Activated CD8-positive, alpha-beta T cell treated with anti-CD3 and anti-CD28 coated beads, Interleukin-2, amount 10 ng/mL, durations not matched to agents 7 days and 5 days (primary cell): Measurements from ENCODE around the gene PIP5KL1. TPM values are rescaled to one million over a fixed set of nuclear protein-coding genes. Genes with fewer than 3 reads are reported as not detected.
A peak's percentile ranks its signal among the peaks of the same experiment; 100 is the strongest.

Experiments used
- ATAC-seq: fragments of 150-1000 bp; cut with Tn5 transposase; one replicate; pipeline ENCODE4 v1.10.0; 2021; ENCODE audit warnings: moderate library complexity
- CTCF ChIA-PET: fragments of 350-600 bp; sonication (Branson Sonifier 250); formaldehyde crosslinking; loops from one replicate; lab custom pipeline; 2021; ENCODE audit warnings: antibody characterized with exemption; lab: Charles Lee
- POLR2A ChIA-PET: fragments of 350-600 bp; sonication (Branson Sonifier 250); formaldehyde crosslinking; loops from one replicate; lab custom pipeline; 2021; ENCODE audit warnings: antibody characterized with exemption; lab: Charles Lee
- DNase-seq: peaks from one replicate; pipeline ENCODE4 v3.0.0-alpha.2; 2020
- H3K27ac Mint-ChIP-seq: one replicate; pipeline ENCODE4 v1.8.0; 2021; ENCODE audit warnings: mild to moderate bottlenecking, mixed read lengths
- H3K27me3 Mint-ChIP-seq: one replicate; pipeline ENCODE4 v1.8.0; 2021; ENCODE audit warnings: low read depth, mixed read lengths
- H3K36me3 Mint-ChIP-seq: one replicate; pipeline ENCODE4 v1.8.0; 2021; ENCODE audit warnings: low read depth, mixed read lengths
- H3K4me1 Mint-ChIP-seq: one replicate; pipeline ENCODE4 v1.8.0; 2021; ENCODE audit warnings: low read depth, mixed read lengths
- H3K4me3 Mint-ChIP-seq: one replicate; pipeline ENCODE4 v1.8.0; 2021; ENCODE audit warnings: mild to moderate bottlenecking, mixed read lengths
- H3K9me3 Mint-ChIP-seq: one replicate; pipeline ENCODE4 v1.8.0; 2022; ENCODE audit warnings: mixed read lengths; ENCODE audit not compliant: insufficient read depth
- total RNA-seq, 2 experiments: library from RNA; stranded (reverse); gene quantifications; one replicate each; pipeline ENCODE4 v1.2.3, GENCODE V29; 2021

The PIP5KL1 gene
- total RNA-seq, 2 experiments from 2014 or later = 2.6 to 2.7 TPM

DNA sequence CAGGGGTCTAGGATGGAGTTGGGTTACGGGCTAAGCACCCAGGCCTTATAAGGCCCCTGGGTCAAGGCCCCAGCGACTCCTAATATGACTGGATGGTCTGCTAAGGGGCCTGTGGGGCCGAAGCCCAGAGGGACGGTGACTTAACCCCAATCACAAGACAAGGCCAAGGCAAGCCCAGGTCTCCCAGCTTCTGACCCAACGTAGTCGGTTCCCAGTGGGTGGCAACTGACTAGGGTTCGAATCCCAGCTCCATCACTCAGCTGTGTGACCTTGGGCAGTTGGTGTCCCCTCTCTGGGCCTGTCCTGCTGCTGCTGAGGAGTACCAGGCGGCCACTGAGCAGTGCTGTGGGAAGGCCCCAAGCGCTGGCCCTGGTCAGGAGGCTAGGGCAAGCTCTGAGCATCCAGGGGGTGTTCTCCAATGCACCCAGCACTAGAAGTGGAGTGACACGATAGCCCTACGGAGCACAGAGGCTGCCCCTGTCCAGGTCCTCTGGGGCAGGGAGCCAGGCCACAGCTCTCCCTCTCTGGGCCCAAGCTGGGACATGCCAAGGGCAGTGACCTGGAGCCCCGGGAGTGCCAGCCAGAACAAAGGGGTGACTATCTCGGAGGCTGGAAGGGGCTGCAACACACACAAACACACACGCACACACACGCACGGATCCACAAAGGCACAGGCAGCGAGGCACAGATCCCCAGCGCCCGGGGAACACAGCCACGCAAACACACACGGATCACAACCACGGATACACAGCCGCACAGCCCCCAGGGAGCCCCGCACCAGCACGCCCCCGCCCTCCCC lies 53.6 kb downstream of the PIP5KL1 start:
- POLR2A ChIA-PET = no interaction called here
- H3K36me3 Mint-ChIP-seq = peaks cover 3% of the 10 kb centered on the region
- H3K9me3 Mint-ChIP-seq = no peaks in the 10 kb centered on the region
- H3K4me1 Mint-ChIP-seq = peaks cover 2% of the 10 kb centered on the region
- CTCF ChIA-PET = no interaction called here
- ATAC-seq = peak; percentile 37
- H3K4me3 Mint-ChIP-seq = no peak overlapping the region
- peaks cover 3% of the 10 kb centered on the region for H3K27me3 Mint-ChIP-seq
- DNase-seq = no peak
- no peak overlapping the region for H3K27ac Mint-ChIP-seq

DNA sequence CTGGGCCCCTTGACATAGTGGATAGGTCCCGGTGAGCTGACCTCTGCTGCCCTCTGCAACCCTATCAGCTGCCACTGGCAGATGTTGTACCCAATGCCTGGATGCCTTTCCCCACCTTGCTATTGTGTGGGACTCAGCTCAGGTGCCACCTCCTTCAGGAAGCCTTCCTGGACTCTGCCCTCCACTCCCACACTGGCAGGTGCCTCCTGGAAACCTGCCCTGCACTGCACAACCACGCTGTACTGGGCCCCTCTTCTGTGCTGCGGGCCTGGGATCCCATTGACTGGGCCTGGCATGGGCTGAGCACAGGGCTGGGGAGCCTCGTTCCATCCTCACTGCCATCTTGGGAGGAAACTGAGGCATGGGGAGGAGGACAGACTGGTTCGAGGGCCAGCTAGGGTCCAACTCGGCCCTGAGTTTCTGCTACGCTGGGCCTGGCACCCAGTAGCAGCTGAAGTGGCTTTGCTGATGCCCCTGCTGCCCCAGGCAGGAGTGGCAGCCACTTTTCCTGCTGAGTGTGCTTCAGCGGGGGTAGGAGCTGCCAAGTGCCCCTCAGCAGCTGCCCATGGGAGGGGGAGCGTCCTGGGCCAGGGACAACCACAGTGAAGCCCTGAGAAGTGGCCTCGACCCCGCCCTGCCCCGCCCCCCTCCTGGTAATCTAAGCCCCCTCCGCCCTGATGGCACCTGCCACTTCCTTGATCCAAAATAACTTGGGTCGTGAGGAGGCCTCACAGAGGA lies 54.4 kb downstream of the PIP5KL1 start:
- Mint-ChIP-seq H3K4me1 (peaks cover 2% of the 10 kb centered on the region), H3K27me3 (peaks cover 3% of the 10 kb centered on the region), H3K36me3 (peaks cover 3% of the 10 kb centered on the region), H3K27ac (peak overlapping the region; percentile 39), H3K9me3 (no peaks in the 10 kb centered on the region), H3K4me3 (no peak overlapping the region)
- ChIA-PET CTCF (no interaction called here), POLR2A (no interaction called here)
- no peak for DNase-seq
- ATAC-seq = no peak

DNA sequence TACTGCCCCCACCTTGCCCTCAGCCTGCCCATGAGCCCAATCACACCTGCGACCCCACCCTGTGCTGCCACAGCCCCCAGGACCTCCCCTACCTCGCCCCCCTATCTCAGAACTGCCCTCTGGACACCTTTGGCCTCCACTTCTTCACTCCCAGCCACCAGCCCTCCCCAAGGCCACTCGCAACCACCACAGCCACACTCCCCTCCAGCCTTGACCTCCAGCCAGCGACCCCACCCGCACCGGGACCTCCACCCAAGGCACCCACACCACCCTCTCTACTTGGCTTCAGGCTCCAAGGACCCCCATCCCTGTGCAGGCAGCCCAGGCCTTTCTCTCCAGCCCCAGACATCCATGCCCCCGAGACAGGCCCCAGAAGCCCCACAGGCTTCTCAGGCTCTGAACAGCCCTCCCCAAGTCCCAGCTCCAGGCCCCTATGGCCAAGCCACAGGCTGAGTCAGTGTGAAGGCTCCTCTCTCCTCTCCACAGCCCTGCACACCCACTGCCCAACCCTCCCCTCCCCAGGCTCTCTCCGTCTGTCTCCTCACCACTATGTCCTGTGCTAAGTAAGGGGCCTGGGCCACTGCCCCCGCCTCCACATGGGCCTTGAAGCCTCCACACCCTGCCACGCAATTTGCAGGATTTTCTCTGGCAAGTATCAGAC lies 55.1 kb downstream of the PIP5KL1 start:
- peaks cover 2% of the 10 kb centered on the region for H3K4me1 Mint-ChIP-seq
- peaks cover 3% of the 10 kb centered on the region for H3K36me3 Mint-ChIP-seq
- DNase-seq (no peak), ATAC-seq (no peak)
- POLR2A ChIA-PET = no interaction called here
- no peak overlapping the region for H3K4me3 Mint-ChIP-seq
- CTCF ChIA-PET = no interaction called here
- peak overlapping the region; percentile 20 for H3K27ac Mint-ChIP-seq
- H3K9me3 Mint-ChIP-seq = no peaks in the 10 kb centered on the region
- peaks cover 3% of the 10 kb centered on the region for H3K27me3 Mint-ChIP-seq

DNA sequence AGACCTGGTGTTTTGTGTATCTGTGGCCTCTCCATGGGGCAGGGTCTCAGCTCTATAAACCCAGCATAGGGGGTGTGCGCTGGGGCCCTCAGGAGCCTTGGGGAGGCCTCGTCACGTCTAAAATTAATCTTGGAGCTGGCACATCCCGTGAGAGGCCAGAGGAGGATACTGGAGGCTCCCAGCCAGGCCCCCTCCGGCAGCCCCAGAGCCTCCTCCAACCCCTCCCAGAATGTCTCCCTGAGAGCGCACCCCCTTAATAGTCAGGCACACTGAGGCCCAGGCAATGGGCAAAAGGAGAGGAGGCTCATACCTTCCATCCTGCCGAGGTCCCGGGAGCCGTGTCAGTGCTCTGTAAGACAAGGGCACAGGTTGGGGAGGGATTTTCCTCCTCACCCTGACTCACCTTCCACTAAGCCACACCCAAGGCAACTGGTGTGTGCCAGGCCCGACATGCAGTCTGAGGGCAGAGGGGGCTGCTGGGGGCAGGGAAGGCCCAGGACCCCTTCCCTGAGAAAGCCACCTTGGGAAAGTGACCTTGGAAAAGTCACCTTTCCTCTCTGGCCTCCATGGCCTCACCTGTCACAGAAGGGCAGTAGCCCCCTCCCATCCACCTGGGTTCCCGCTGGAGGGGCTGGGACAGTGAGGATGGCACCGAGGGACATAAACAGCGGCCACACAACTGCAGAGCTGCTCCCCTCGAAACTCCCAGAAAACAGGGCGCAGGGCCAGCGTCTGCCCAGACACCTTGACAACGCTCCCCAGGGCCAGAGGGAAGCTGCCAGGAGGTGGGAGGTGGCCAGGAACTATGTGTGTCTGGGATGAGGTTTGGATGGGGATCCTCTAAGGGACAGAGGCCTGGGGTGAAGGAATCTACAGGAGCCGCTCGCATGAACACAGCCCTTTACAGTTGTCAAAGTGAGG lies 56.0 kb downstream of the PIP5KL1 start:
- H3K9me3 Mint-ChIP-seq = no peaks in the 10 kb centered on the region
- ChIA-PET CTCF (interaction anchor here (0.8 kb wide), 1 partner anchor 46 kb away, joined by 3 read pairs; no protein-coding TSS in a partner anchor), POLR2A (no interaction called here)
- H3K4me1 Mint-ChIP-seq = peaks cover 6% of the 10 kb centered on the region
- peaks cover 3% of the 10 kb centered on the region for H3K36me3 Mint-ChIP-seq
- no peak for DNase-seq
- H3K27me3 Mint-ChIP-seq = peaks cover 3% of the 10 kb centered on the region
- no peak for ATAC-seq
- no peak overlapping the region for H3K27ac Mint-ChIP-seq
- no peak overlapping the region for H3K4me3 Mint-ChIP-seq

DNA sequence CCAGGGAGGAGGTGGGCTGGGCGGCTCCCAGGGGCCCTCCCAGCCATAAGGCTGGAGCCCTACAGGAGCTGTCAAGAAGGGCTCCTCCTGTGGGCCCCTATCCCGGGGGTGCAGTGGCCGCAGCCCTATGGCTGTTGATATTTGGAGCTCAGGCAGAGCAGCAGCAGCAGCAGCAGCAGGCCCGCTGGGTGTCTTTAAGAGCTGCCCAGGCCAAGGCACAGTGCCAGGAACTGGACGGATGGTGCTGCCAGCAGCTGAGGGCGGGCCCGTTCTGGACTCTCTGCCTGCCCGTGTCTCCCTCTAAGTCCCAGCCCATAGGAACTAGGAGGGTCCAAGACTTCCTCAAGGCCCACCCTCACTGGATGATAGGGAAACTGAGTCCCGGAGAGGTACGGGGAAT lies 56.7 kb downstream of the PIP5KL1 start:
- Mint-ChIP-seq H3K4me3 (no peak overlapping the region), H3K27ac (no peak overlapping the region), H3K36me3 (peaks cover under 1% of the 10 kb centered on the region), H3K27me3 (peaks cover 3% of the 10 kb centered on the region), H3K9me3 (no peaks in the 10 kb centered on the region), H3K4me1 (peaks cover 8% of the 10 kb centered on the region)
- ChIA-PET POLR2A (no interaction called here), CTCF (interaction anchor here (0.8 kb wide), 1 partner anchor 47 kb away, joined by 3 read pairs; no protein-coding TSS in a partner anchor)
- DNase-seq (no peak), ATAC-seq (no peak)

DNA sequence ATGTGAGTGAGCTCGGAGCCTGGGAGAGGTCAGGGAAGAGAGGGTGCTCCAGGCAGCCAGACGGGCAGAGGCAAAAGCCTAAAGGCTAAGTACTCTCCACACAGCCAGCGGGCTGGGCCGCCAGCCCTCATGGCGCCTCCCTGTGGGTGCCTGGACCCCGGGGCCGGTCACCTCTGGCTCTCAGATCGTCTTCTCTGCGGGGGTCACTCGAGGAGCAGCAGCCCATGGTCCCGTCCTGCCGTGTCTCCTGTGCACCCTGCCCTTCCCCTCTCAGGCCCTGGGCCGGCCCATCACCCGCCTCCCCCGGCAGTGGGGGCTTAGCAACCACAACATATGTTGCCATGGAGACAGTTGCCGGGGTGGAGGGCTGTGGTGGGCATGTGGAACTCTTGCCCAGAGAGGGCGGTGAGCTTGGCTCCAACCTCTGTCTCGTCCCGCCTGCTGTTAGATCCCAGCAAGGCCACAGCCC lies 57.3 kb downstream of the PIP5KL1 start:
- no peaks in the 10 kb centered on the region for H3K9me3 Mint-ChIP-seq
- ATAC-seq = no peak
- H3K4me3 Mint-ChIP-seq = no peak overlapping the region
- H3K27me3 Mint-ChIP-seq = peaks cover 3% of the 10 kb centered on the region
- ChIA-PET POLR2A (no interaction called here), CTCF (interaction anchor here (0.8 to 4.9 kb wide), 3 partner anchors 42 to 138 kb away, joined by 3 to 53 read pairs (median 3); partner anchors contain the start of gene TOR2A)
- no peak overlapping the region for H3K27ac Mint-ChIP-seq
- no peaks in the 10 kb centered on the region for H3K36me3 Mint-ChIP-seq
- H3K4me1 Mint-ChIP-seq = peaks cover 8% of the 10 kb centered on the region
- no peak for DNase-seq

DNA sequence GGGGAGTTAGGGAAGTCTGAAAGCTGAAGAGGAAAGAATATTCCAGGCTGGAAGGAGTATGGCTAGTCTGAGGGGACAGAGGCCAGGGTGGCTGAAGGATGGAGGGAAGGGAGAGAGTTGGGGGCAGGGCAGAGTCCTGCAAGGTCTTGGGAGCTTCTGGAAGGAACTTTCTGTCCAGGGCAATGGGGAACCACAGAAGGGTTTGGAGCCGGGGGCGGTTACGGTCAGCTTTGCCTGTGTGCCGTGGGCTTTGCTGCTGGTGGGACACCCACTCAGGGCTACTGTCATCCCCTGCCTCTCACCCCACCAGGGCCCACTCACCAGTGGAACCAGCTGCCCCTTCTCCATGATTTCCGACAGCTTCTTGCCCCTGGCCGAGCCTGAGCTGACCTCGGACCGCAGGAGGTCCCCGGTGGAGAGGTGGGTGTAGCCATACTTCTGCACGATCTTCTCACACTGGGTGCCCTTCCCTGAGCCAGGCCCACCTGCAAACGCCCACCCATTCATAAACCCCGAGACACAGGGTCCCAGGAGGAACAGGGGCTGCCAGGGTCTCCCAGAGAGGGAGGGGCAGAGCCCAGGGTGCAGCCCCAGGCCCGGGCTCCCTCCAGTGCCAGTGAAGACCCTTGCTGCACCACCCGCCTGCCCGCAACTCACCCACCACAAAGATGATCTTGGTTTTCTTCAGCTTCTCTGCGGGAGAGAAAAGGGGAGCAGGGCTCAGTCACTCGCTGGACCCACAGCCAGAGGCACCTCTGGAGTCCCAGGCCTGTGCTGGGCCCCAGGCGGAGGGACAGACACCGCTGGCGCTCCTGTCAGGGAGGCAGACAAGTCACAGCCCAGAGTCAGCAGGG lies 58.0 kb downstream of the PIP5KL1 start:
- H3K36me3 Mint-ChIP-seq = no peaks in the 10 kb centered on the region
- peaks cover 3% of the 10 kb centered on the region for H3K27me3 Mint-ChIP-seq
- ATAC-seq (no peak), DNase-seq (no peak)
- ChIA-PET CTCF (interaction anchor here (0.6 to 4.9 kb wide), 3 partner anchors 9 to 138 kb away, joined by 3 to 53 read pairs (median 3); partner anchors contain the start of gene TOR2A), POLR2A (no interaction called here)
- no peaks in the 10 kb centered on the region for H3K9me3 Mint-ChIP-seq
- no peak overlapping the region for H3K27ac Mint-ChIP-seq
- no peak overlapping the region for H3K4me3 Mint-ChIP-seq
- peaks cover 8% of the 10 kb centered on the region for H3K4me1 Mint-ChIP-seq

DNA sequence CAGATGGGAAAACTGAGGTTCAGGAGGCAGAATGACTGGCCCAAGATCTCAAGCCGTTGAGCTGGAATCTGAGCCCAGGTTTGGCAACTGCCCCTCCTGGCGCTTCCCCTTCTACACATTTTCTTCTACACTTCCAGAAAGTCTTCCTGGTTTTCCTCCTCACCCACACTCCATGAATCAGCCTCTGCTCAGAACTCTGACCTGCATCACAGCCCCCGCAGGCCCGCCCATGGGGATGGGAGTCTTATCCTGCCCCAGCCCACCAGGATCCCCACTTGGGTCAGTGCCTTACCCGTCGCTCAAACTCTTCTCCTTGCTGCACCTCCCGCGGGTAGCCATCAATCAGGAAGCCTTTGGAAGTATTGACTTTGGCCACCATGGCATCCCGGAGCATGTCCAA lies 59.0 kb downstream of the PIP5KL1 start:
- peaks cover 5% of the 10 kb centered on the region for H3K4me1 Mint-ChIP-seq
- ATAC-seq = no peak
- H3K27me3 Mint-ChIP-seq = no peaks in the 10 kb centered on the region
- no peaks in the 10 kb centered on the region for H3K9me3 Mint-ChIP-seq
- DNase-seq = no peak
- no peak overlapping the region for H3K27ac Mint-ChIP-seq
- H3K4me3 Mint-ChIP-seq = no peak overlapping the region
- H3K36me3 Mint-ChIP-seq = peaks cover 3% of the 10 kb centered on the region
- ChIA-PET POLR2A (no interaction called here), CTCF (interaction anchor here (1.0 to 4.9 kb wide), 4 partner anchors 14 to 137 kb away, joined by 3 to 55 read pairs (median 36); partner anchors contain the start of genes CDK9 and TOR2A)

DNA sequence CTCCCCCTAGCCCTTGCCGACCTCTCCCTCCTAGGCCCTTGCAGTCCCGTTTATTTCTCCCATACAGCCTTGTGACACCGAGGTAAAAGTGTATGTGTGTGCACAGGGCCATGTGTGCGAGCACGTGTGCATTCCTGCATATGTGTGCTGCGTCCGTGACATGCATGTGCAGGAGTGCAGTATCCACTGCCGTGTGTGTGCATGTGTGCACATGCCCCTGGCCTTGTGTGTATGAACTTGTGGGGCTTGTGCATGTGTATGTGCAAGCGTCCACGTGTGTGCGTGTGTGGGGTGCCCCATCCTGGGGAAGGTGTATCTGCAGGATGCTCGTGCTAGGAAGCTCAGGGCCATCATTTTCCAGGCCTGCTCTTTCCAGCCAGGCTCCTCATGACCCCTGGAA lies 59.7 kb downstream of the PIP5KL1 start:
- CTCF ChIA-PET = interaction anchor here (1.0 to 4.9 kb wide), 16 partner anchors 9 to 136 kb away, joined by 3 to 55 read pairs (median 12); partner anchors contain the start of genes CDK9, ENG, ST6GALNAC4 and TOR2A
- ATAC-seq (no peak), DNase-seq (no peak)
- H3K4me1 Mint-ChIP-seq = peaks cover 9% of the 10 kb centered on the region
- no peak overlapping the region for H3K27ac Mint-ChIP-seq
- peaks cover 3% of the 10 kb centered on the region for H3K36me3 Mint-ChIP-seq
- no peak overlapping the region for H3K4me3 Mint-ChIP-seq
- no peaks in the 10 kb centered on the region for H3K9me3 Mint-ChIP-seq
- no peaks in the 10 kb centered on the region for H3K27me3 Mint-ChIP-seq
- POLR2A ChIA-PET = no interaction called here
